HEK293 (cell line): ENCODE results near the gene ADAMTS9.
A peak's percentile ranks its signal among the peaks of the same experiment; 100 is the strongest.

Source experiments
- FEZF1 ChIP-seq: fragments of 450-650 bp; formaldehyde crosslinking; IDR thresholded peaks from 2 replicates; pipeline ENCODE4 v1.5.1; 2016; ENCODE audit warnings: missing biosample characterization, missing genetic modification characterization
- MZF1 ChIP-seq: fragments of 450-650 bp; formaldehyde crosslinking; IDR thresholded peaks from 2 replicates; pipeline ENCODE4 v1.5.1; 2017; ENCODE audit warnings: missing biosample characterization, missing genetic modification characterization, borderline replicate concordance
- PATZ1 ChIP-seq: fragments of 450-650 bp; formaldehyde crosslinking; IDR thresholded peaks from 2 replicates; pipeline ENCODE4 v1.5.1; 2016; ENCODE audit warnings: missing biosample characterization, missing genetic modification characterization
- PBX3 ChIP-seq: sonication (generic); formaldehyde crosslinking; IDR thresholded peaks from 2 replicates; pipeline ENCODE4 v1.8.1; 2022; ENCODE audit warnings: mild to moderate bottlenecking, moderate library complexity, missing genetic modification reagents
- REPIN1 ChIP-seq: fragments of 450-650 bp; formaldehyde crosslinking; IDR thresholded peaks from 2 replicates; pipeline ENCODE4 v1.5.1; 2017; ENCODE audit warnings: missing biosample characterization, missing genetic modification characterization, low read depth
- REST ChIP-seq: fragments of 450-650 bp; formaldehyde crosslinking; IDR thresholded peaks from 2 replicates; pipeline ENCODE4 v1.5.1; 2016; ENCODE audit warnings: missing biosample characterization, missing genetic modification characterization
- TCF7L2 ChIP-seq: IDR thresholded peaks from 2 replicates; pipeline ENCODE4 v1.6.1; 2011; ENCODE audit warnings: low read depth, mild to moderate bottlenecking, inconsistent platforms, low read length, moderate library complexity, borderline replicate concordance
- TSHZ1 ChIP-seq: fragments of 450-650 bp; formaldehyde crosslinking; IDR thresholded peaks from 2 replicates; pipeline ENCODE4 v1.5.1; 2016; ENCODE audit warnings: missing biosample characterization, missing genetic modification characterization, borderline replicate concordance
- WT1 ChIP-seq: fragments of 450-650 bp; formaldehyde crosslinking; IDR thresholded peaks from 2 replicates; pipeline ENCODE4 v1.5.1; 2016; ENCODE audit warnings: missing biosample characterization, missing genetic modification characterization
- ZBTB21 ChIP-seq: fragments of 450-650 bp; formaldehyde crosslinking; IDR thresholded peaks from 2 replicates; pipeline ENCODE4 v1.5.1; 2017; ENCODE audit warnings: missing biosample characterization, missing genetic modification characterization
- ZFP3 ChIP-seq: fragments of 450-650 bp; formaldehyde crosslinking; IDR thresholded peaks from 2 replicates; pipeline ENCODE4 v1.5.1; 2016; ENCODE audit warnings: low read depth, missing biosample characterization, missing genetic modification characterization
- ZFP37 ChIP-seq: fragments of 450-650 bp; formaldehyde crosslinking; IDR thresholded peaks from 2 replicates; pipeline ENCODE4 v1.5.1; 2016; ENCODE audit warnings: missing biosample characterization, missing genetic modification characterization
- ZFP41 ChIP-seq: fragments of 450-650 bp; formaldehyde crosslinking; IDR thresholded peaks from 2 replicates; pipeline ENCODE4 v1.5.1; 2016; ENCODE audit warnings: missing biosample characterization, missing genetic modification characterization, borderline replicate concordance
- ZFP69B ChIP-seq: fragments of 450-650 bp; formaldehyde crosslinking; IDR thresholded peaks from 2 replicates; pipeline ENCODE4 v1.5.1; 2016; ENCODE audit warnings: missing biosample characterization, missing genetic modification characterization
- ZNF18 ChIP-seq: fragments of 450-650 bp; formaldehyde crosslinking; IDR thresholded peaks from 2 replicates; pipeline ENCODE4 v1.5.1; 2016; ENCODE audit warnings: missing biosample characterization, missing genetic modification characterization
- ZNF184 ChIP-seq: fragments of 450-650 bp; IDR thresholded peaks from 2 replicates; pipeline ENCODE4 v1.5.1; 2018; ENCODE audit warnings: missing biosample characterization, mild to moderate bottlenecking, missing genetic modification characterization
- ZNF311 ChIP-seq: fragments of 450-650 bp; formaldehyde crosslinking; IDR thresholded peaks from 2 replicates; pipeline ENCODE4 v1.5.1; 2017; ENCODE audit warnings: missing biosample characterization, missing genetic modification characterization, borderline replicate concordance
- ZNF366 ChIP-seq: fragments of 450-650 bp; formaldehyde crosslinking; conservative IDR thresholded peaks from 2 replicates; pipeline ENCODE4 v1.5.1; 2016; ENCODE audit warnings: missing biosample characterization, missing genetic modification characterization
- ZNF501 ChIP-seq: fragments of 450-650 bp; formaldehyde crosslinking; IDR thresholded peaks from 2 replicates; pipeline ENCODE4 v1.5.1; 2016; ENCODE audit warnings: missing biosample characterization, missing genetic modification characterization
- ZNF521 ChIP-seq: fragments of 450-650 bp; formaldehyde crosslinking; IDR thresholded peaks from 2 replicates; pipeline ENCODE4 v1.5.1; 2017; ENCODE audit warnings: missing biosample characterization, mild to moderate bottlenecking, missing genetic modification characterization
- ZNF530 ChIP-seq: fragments of 450-650 bp; formaldehyde crosslinking; IDR thresholded peaks from 2 replicates; pipeline ENCODE4 v1.5.1; 2016; ENCODE audit warnings: low read depth, missing biosample characterization, missing genetic modification characterization
- ZNF580 ChIP-seq: fragments of 450-650 bp; formaldehyde crosslinking; IDR thresholded peaks from 2 replicates; pipeline ENCODE4 v1.5.1; 2016; ENCODE audit warnings: missing biosample characterization, missing genetic modification characterization
- ZNF600 ChIP-seq: fragments of 450-650 bp; formaldehyde crosslinking; IDR thresholded peaks from 2 replicates; pipeline ENCODE4 v1.5.1; 2016; ENCODE audit warnings: missing biosample characterization, missing genetic modification characterization
- ZNF658 ChIP-seq: fragments of 450-650 bp; formaldehyde crosslinking; IDR thresholded peaks from 2 replicates; pipeline ENCODE4; 2016; ENCODE audit warnings: missing biosample characterization, missing genetic modification characterization
- ZNF692 ChIP-seq: fragments of 450-650 bp; formaldehyde crosslinking; IDR thresholded peaks from 2 replicates; pipeline ENCODE4 v1.5.1; 2016; ENCODE audit warnings: missing biosample characterization, missing genetic modification characterization
- ZNF837 ChIP-seq: fragments of 450-650 bp; formaldehyde crosslinking; IDR thresholded peaks from 2 replicates; pipeline ENCODE4 v1.5.1; 2016; ENCODE audit warnings: missing biosample characterization, missing genetic modification characterization
- ZXDB ChIP-seq: fragments of 450-650 bp; formaldehyde crosslinking; IDR thresholded peaks from 2 replicates; pipeline ENCODE4 v1.5.1; 2016; ENCODE audit warnings: missing biosample characterization, missing genetic modification characterization

ADAMTS9 gene

GRCh38 chr3:64685800-64686445 lies 1.9 kb downstream of the ADAMTS9 start (continued):
- TF ChIP-seq ZNF311 (no peak), ZFP37 (tag by site-specific recombination) (no peak), ZFP41 (tag by site-specific recombination) (no peak), PBX3 (CRISPR knock-in tag) (peak; percentile 30; the same call in 1 of the 2 replicates), ZNF184 (tag by site-specific recombination) (no peak), TSHZ1 (tag by site-specific recombination) (no peak), ZNF692 (no peak), ZNF600 (tag by site-specific recombination) (no peak), REST (tag by site-specific recombination) (no peak), ZFP3 (tag by site-specific recombination) (no peak), MZF1 (tag by site-specific recombination) (peak; percentile 81), ZBTB21 (no peak), ZXDB (tag by site-specific recombination) (peak; percentile 57), ZFP69B (tag by site-specific recombination) (no peak), ZNF658 (tag by site-specific recombination) (no peak), ZNF521 (tag by site-specific recombination) (no peak), ZNF501 (no peak), ZNF580 (tag by site-specific recombination) (no peak), TCF7L2 (no peak), FEZF1 (no peak), WT1 (tag by site-specific recombination) (no peak), ZNF18 (tag by site-specific recombination) (no peak), REPIN1 (tag by site-specific recombination) (no peak), ZNF837 (tag by site-specific recombination) (no peak), PATZ1 (tag by site-specific recombination) (peak; percentile 60; the same call in 1 of the 2 replicates), ZNF530 (tag by site-specific recombination) (no peak), ZNF366 (tag by site-specific recombination) (no peak; the same call in 1 of the 2 replicates)
